GM19324 (cell line): ENCODE measurements around the gene BTG2.

Source experiments
- ATAC-seq: cut with Tn5 transposase; IDR thresholded peaks from one replicate; pipeline ENCODE4 v1.9.1; 2021; ENCODE audit warnings: mild to moderate bottlenecking, moderate library complexity; ENCODE audit not compliant: unreplicated experiment, low FRiP score

BTG2 gene

GRCh38 chr1:203290261-203291089, 14.8 kb upstream of the BTG2 start:
- peak; percentile 44 for ATAC-seq

GRCh38 chr1:203291201-203292096, 13.9 kb upstream of the BTG2 start:
- no peak for ATAC-seq

DNA sequence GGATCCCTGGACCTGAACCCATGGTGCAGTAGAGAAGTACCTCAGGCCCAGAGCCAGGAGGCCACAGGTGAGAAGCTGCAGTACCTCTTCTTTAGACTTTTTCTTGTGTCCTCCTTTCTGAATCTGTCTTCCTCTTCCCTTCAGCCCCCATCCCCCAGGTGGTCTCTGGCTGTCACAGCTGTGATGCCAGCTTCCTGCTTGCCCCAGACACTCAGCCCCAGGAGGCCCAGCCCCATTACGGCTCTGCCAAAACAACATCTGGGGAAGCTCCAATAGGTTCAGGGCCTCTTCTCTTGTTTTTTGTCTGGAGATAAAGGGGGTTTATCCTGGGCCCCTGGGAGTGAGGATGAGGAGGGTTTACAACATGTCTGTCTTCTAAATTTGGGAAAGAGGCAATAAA, 9.5 kb upstream of the BTG2 start:
- no peak for ATAC-seq

DNA sequence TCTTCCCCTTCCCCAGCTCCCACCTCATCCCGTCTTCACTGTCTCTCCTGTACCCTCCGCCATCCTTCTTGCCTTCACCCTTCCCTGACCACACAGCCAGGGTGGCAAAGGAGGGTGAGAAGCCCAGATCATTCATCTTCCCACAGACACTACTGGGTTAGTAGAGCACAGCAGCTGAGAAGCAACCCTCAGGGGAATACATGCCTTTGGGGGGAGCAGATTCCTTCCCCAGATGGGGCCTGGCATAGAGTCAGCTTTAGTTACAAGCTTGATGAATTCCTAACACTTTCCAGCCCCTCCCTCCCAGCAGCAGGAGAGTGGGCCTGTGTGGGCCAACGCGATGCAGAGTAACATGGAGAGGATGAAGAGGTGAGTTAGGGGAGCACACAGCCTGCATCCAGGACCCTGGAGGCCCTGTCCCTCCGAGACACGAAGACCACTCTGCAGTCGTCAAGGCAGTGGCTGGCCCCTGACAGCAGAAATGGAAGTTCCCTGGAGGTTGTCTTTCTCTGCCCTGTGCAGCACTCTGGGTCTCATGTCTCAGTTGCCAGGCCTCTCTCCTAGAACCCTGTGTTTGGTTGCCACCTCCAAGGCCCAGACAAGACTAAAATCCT, 8.8 kb upstream of the BTG2 start:
- no peak for ATAC-seq

DNA sequence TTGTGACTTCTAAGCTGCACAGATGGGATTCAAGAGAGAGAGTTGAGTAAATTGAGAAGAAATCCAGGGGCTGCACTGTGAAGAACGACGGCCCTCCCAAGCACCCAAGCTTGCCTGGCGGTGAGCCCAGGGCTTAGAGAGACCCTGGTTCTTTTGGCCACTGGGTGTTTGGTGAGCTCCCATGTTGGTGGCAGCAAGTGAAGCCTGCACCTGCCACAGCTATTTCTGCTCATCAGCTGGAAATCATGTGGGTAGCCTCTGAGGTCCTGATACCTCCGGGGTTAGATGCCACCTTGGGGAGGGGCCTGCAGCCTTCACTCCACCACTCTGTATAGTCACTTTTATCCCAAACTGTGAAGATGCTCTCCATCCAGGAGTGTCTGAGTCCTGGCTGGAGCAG, 6.2 kb upstream of the BTG2 start:
- peak; percentile 52 for ATAC-seq

- ATAC-seq: peak; percentile 30
These were observed 5.4 kb upstream of the BTG2 start for GRCh38 chr1:203299719-203300429.

DNA sequence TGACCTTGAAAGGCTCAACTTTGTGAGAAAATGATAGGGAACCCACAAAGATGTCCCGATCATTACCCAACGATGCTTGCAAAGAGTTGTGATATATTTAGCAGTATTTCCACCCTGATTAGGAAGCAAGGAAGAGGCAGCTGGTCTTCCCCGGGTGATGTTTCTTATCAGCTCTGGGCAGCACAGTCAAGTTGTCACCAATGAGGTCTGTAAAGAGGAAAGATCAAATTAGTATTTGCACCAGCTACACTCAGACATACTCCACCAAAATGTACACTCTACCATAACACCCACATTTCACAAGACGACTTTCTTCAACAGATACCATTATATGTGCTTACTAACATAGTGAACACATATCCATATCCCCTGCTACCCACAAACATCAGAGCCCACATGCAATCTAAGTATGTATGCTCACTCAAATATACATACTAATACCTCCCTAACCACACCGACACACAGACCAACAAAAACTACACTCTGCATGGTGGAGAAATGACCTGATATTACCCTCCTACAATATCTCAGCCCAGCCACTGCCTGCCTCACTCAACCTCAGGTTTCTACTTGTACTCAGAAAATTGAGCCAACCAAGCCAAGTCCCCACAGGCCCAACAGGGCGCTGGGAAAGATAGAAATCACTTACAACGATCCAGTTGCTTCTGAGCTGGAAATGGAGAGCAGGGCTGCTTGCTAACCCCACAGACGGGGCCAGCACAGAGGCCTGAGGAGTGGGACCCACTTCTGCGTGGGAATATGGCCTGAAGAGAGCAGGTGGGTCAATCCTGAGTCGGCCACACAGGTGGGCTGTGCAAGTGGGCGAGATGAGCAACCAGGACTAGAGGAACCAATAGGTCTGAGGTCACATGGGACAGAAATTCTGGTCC, 4.6 kb upstream of the BTG2 start:
- ATAC-seq: no peak

DNA sequence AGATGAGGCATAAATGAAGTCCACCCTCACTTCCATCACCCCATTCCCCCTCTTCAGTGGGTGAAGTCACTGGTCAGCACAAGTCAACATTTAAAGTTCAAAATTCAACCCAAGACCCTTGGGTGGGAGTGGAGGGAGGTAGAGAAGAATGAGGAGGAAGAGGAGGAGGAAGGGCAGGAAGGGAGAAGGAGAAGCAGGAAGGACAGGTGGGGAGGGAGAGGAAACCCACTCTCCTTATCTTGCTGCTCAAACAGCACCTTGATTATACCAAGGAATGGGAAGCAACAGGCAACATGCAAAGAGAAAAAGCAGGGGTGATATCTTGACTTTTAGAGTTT, 4.0 kb upstream of the BTG2 start:
- no peak for ATAC-seq

DNA sequence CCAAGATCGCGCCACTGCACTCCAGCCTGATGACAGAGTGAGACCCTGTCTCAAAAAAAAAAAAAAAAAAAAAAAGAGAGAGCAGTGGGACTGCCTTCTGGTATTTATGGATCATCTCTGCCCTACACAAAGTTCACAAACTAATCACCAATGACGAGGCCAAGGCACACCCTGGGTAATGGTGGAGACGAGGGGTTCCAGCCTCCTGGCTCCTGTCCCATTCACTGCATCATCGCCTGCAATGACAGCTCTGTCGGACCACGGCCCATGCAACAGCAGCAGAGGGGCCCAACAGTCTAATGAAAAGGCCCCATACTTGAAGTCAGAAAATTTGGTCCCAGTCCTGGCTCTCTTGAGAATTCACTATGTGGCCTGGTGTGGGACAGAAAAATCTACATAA, 2.9 kb upstream of the BTG2 start:
- no peak for ATAC-seq

- no peak for ATAC-seq
These were observed 2.4 kb upstream of the BTG2 start for GRCh38 chr1:203302894-203303293.

GRCh38 chr1:203304391-203304918, 864 bp upstream of the BTG2 start:
- no peak for ATAC-seq

DNA sequence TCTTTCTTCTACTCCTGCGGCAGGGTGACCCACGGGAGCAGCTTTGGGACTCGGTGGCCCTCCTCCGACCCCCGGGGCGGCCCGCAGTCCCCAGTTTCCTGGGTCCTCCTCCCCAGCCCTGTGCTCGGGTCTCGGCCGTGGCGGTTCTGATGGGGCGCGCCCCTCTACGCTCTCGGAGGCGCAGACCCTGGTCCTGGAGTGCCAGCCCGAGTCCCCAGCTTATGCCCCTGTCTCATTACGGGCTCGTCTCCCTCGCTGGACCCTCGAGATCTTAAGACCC, 430 bp downstream of the BTG2 start:
- ATAC-seq: no peak

- ATAC-seq: no peak
These were observed 1.0 kb downstream of the BTG2 start for GRCh38 chr1:203306089-203306964.

- no peak for ATAC-seq
These were observed 1.7 kb downstream of the BTG2 start for GRCh38 chr1:203306965-203307541.

- ATAC-seq: no peak
These were observed 2.4 kb downstream of the BTG2 start for GRCh38 chr1:203307641-203308126.

DNA sequence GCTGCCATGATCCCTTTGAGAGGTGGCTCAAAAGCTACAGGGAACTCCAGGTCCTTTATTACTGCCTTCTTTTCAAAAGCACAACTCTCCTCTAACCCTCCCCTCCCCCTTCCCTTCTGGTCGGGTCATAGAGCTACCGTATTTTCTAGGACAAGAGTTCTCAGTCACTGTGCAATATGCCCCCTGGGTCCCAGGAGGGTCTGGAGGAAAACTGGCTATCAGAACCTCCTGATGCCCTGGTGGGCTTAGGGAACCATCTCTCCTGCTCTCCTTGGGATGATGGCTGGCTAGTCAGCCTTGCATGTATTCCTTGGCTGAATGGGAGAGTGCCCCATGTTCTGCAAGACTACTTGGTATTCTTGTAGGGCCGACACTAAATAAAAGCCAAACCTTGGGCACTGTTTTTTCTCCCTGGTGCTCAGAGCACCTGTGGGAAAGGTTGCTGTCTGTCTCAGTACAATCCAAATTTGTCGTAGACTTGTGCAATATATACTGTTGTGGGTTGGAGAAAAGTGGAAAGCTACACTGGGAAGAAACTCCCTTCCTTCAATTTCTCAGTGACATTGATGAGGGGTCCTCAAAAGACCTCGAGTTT, 3.1 kb downstream of the BTG2 start:
- no peak for ATAC-seq

DNA sequence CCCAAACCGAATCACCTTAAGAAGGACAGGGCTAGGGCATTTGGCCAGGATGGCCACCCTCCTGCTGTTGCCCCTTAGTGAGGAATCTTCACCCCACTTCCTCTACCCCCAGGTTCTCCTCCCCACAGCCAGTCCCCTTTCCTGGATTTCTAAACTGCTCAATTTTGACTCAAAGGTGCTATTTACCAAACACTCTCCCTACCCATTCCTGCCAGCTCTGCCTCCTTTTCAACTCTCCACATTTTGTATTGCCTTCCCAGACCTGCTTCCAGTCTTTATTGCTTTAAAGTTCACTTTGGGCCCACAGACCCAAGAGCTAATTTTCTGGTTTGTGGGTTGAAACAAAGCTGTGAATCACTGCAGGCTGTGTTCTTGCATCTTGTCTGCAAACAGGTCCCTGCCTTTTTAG, 3.6 kb downstream of the BTG2 start:
- ATAC-seq: no peak
